Endothelial cell of umbilical vein (primary cell): ENCODE measurements around the gene CAV2. TPM values are rescaled to one million over a fixed set of nuclear protein-coding genes. Genes with fewer than 3 reads are reported as not detected.

ENCODE experiments used
- BruUV-seq: library from RNA; stranded (reverse); fragments of 400-500 nt; replicated peaks from 2 replicates; lab custom pipeline; 2021; lab: Mats Ljungman, UMichigan
- CTCF ChIA-PET: fragments of 300-600, 350-600 bp; sonication (Branson Sonifier 250); formaldehyde crosslinking; loops from one replicate; lab custom pipeline; 2021; ENCODE audit warnings: antibody characterized with exemption, inconsistent platforms; lab: Charles Lee
- POLR2A ChIA-PET: fragments of 300-600, 350-600 bp; sonication (Branson Sonifier 250); formaldehyde crosslinking; loops from one replicate; lab custom pipeline; 2021; ENCODE audit warnings: antibody characterized with exemption, inconsistent platforms; lab: Charles Lee
- DNase-seq: peaks from one replicate; pipeline ENCODE4 v3.0.0-alpha.2; 2011; ENCODE audit warnings: low read depth, low spot score
- FAIRE-seq: peaks from 2 replicates; lab custom pipeline; 2011; peaks lifted over from hg19 to GRCh38; lab: Jason Lieb, UNC
- H2AFZ ChIP-seq: 2 replicates; pipeline ENCODE4 v1.6.0; 2012; ENCODE audit warnings: low read depth, low read length, control low read depth, inconsistent platforms
- H3K27ac ChIP-seq: 2 replicates; pipeline ENCODE4 v1.5.1; 2011; ENCODE audit warnings: low read depth, mild to moderate bottlenecking, control low read depth, low read length, moderate library complexity; ENCODE audit not compliant: insufficient read depth
- H3K27me3 ChIP-seq, 2 experiments: 2 replicates each; pipeline versions ENCODE4 v1.6.0 to v1.6.1; 2011; ENCODE audit warnings: low read length in 2 of 2, mixed read lengths in 1 of 2; ENCODE audit not compliant: control insufficient read depth in 2 of 2, insufficient read depth in 2 of 2
- H3K36me3 ChIP-seq, 2 experiments: 2 replicates in 1 of 2; 3 replicates in 1 of 2; pipeline ENCODE4 v1.5.1; 2011; ENCODE audit warnings: low read length in 2 of 2, mild to moderate bottlenecking in 1 of 2, moderate library complexity in 1 of 2; ENCODE audit not compliant: control insufficient read depth in 2 of 2, insufficient read depth in 2 of 2; ENCODE audit errors: extremely low read depth in 1 of 2
- H3K4me1 ChIP-seq: 3 replicates; pipeline ENCODE4 v1.5.1; 2011; ENCODE audit warnings: mild to moderate bottlenecking, low read length; ENCODE audit not compliant: control insufficient read depth, insufficient read depth; ENCODE audit errors: extremely low read depth
- H3K4me2 ChIP-seq: 2 replicates; pipeline ENCODE4 v1.6.1; 2011; ENCODE audit warnings: low read length, control low read depth, mixed read lengths; ENCODE audit not compliant: insufficient read depth
- H3K4me3 ChIP-seq, 3 experiments: fragments of 200-600 bp in 1 of 3; sonication (generic), shearing (Covaris generic) in 1 of 3; replicated peaks in 1 of 3; 2 replicates each; pipeline ENCODE4 v1.5.1; 2011 to 2016; ENCODE audit warnings: control low read depth in 3 of 3, low read length in 3 of 3, mild to moderate bottlenecking in 2 of 3, inconsistent platforms in 1 of 3, low read depth in 1 of 3, moderate library complexity in 1 of 3; ENCODE audit not compliant: insufficient read depth in 1 of 3
- H3K79me2 ChIP-seq: 2 replicates; pipeline ENCODE4 v1.6.0; 2012; ENCODE audit warnings: low read length, inconsistent platforms; ENCODE audit not compliant: control insufficient read depth, insufficient read depth
- H3K9ac ChIP-seq: replicated peaks from 2 replicates; pipeline ENCODE3; 2011; ENCODE audit warnings: low read length, control low read depth; ENCODE audit not compliant: insufficient read depth; ENCODE audit errors: extremely low read depth
- H3K9me1 ChIP-seq: replicated peaks from 3 replicates; pipeline ENCODE4 v1.6.0; 2011; ENCODE audit warnings: mild to moderate bottlenecking, low read length; ENCODE audit not compliant: control insufficient read depth, insufficient read depth; ENCODE audit errors: extremely low read depth
- H3K9me3 ChIP-seq: replicated peaks from 2 replicates; pipeline ENCODE4 v1.5.1; 2012; ENCODE audit warnings: low read length, inconsistent platforms; ENCODE audit not compliant: control insufficient read depth, insufficient read depth
- H4K20me1 ChIP-seq: replicated peaks from 2 replicates; pipeline ENCODE3; 2011; ENCODE audit warnings: mild to moderate bottlenecking, low read length; ENCODE audit not compliant: control insufficient read depth, insufficient read depth; ENCODE audit errors: extremely low read depth
- EZH2 ChIP-seq: IDR thresholded peaks from 2 replicates; pipeline ENCODE4 v1.6.1; 2012; ENCODE audit warnings: borderline replicate concordance, low read depth, mild to moderate bottlenecking, moderate library complexity, low read length, inconsistent platforms; ENCODE audit not compliant: severe bottlenecking
- FOS ChIP-seq: IDR thresholded peaks from 2 replicates; pipeline ENCODE4 v1.6.1; 2011; ENCODE audit warnings: mild to moderate bottlenecking, low read length, moderate library complexity, borderline replicate concordance; ENCODE audit not compliant: insufficient read depth
- GATA2 ChIP-seq: IDR thresholded peaks from 2 replicates; pipeline ENCODE4 v1.7.0; 2011; ENCODE audit warnings: low read depth, mild to moderate bottlenecking, moderate library complexity, mixed read lengths, low read length; ENCODE audit not compliant: insufficient read length, insufficient read depth
- JUN ChIP-seq: IDR thresholded peaks from 2 replicates; pipeline ENCODE4 v1.6.1; 2011; ENCODE audit warnings: borderline replicate concordance, low read depth; ENCODE audit not compliant: insufficient read length, insufficient read depth
- MYC ChIP-seq: IDR thresholded peaks from one replicate; pipeline ENCODE4 v1.6.1; 2011; ENCODE audit warnings: mild to moderate bottlenecking, low read depth, low read length
- POLR2A ChIP-seq: IDR thresholded peaks from 2 replicates; pipeline ENCODE4 v1.6.1; 2012; ENCODE audit warnings: low read depth, mild to moderate bottlenecking, control low read depth, low read length
- POLR2AphosphoS5 ChIP-seq: IDR thresholded peaks from 2 replicates; pipeline ENCODE4 v1.6.1; 2012; ENCODE audit warnings: low read depth, mild to moderate bottlenecking, control low read depth, low read length, moderate library complexity; ENCODE audit not compliant: insufficient read depth
- dilution Hi-C: fragments of 300-500 bp; cut with MboI; formaldehyde crosslinking; loops from one replicate; pipeline ENCODE4 v1.15.0; 2019; ENCODE audit warnings: low sequenced_read_pairs; ENCODE audit not compliant: extremely low pct_ligation_motif_present
- intact Hi-C: fragments of 100-400 bp; cut with micrococcal nuclease; formaldehyde crosslinking; loops from one replicate; pipeline ENCODE4 v1.10.0; 2022
- polyA plus RNA-seq, 4 experiments: library from polyadenylated mRNA; depleted of rRNA in 3 of 4; stranded (reverse) in 3 of 4; unstranded in 1 of 4; fragments of >200 nt; gene quantifications; 2 replicates each; pipeline versions ENCODE4 v1.2.1 to v1.2.3, GENCODE V29; 2011 to 2012; ENCODE audit warnings: missing spikeins in 1 of 4
- total RNA-seq: library from RNA; stranded (reverse); gene quantifications from 2 replicates; pipeline ENCODE4 v1.2.3, GENCODE V29; 2021
- TF ChIP-seq, protein P1 (sequence below), 2 donors: IDR thresholded peaks; 1 replicate in 1 of 2; 2 replicates in 1 of 2; pipeline ENCODE4 v1.5.1; 2011; ENCODE audit warnings: low read length in 2 of 2, mild to moderate bottlenecking in 2 of 2, moderate library complexity in 2 of 2, control low read depth in 1 of 2, inconsistent platforms in 1 of 2, low read depth in 1 of 2; ENCODE audit not compliant: insufficient read depth in 1 of 2; ENCODE audit errors: extremely low read depth in 1 of 2
- TF ChIP-seq, protein P2 (sequence below): IDR thresholded peaks from 2 replicates; pipeline ENCODE4 v1.6.1; 2011; ENCODE audit not compliant: insufficient read depth, insufficient read length

CAV2 gene
- total and polyA plus RNA-seq, 2 donors (not counting 3 experiments of a cell fraction or from before 2014, with no cell fraction given), result 179 to 327 TPM

DNA sequence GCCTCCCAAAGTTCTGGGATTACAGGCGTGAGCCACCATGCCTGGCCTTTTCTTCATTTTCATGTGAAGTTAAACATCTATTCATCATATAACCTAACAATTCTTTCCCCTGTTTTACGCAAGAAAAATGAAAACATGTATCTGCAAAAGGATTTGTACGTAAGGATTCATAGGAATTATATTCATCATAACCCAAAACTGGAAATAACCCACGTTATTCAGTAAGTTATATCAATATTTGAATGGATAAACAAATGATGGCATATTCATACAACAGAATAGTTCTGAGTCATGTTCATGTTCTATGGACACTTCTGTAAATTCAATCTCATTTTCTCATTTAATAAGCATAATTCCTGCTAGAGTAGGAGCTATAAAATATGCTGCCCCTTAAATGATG, 35.2 kb upstream of the CAV2 start:
- no peak overlapping the region for H3K27ac ChIP-seq
- POLR2A ChIA-PET, result no interaction called here
- no TSS peak for BruUV-seq

More for the DNA sequence above, 35.2 kb upstream of the CAV2 start:
- DNase-seq, result no peak
- Histone ChIP-seq H3K9me3 (no peaks in the 10 kb centered on the region), H3K27me3 (no peaks in the 10 kb centered on the region), H3K4me1 (peaks cover 26% of the 10 kb centered on the region), H3K9ac (no peak overlapping the region), H4K20me1 (no peaks in the 10 kb centered on the region), H3K4me3 (no peak overlapping the region), H2AFZ (no peak overlapping the region), H3K36me3 (no peaks in the 10 kb centered on the region), H3K4me2 (no peak overlapping the region), H3K79me2 (no peaks in the 10 kb centered on the region), H3K9me1 (no peaks in the 10 kb centered on the region)
- CTCF ChIA-PET, result interaction anchor here (1.0 to 1.7 kb wide), 5 partner anchors 16 to 38 kb away, joined by 3 to 4 read pairs (median 3); no protein-coding TSS in a partner anchor
- dilution Hi-C loops (no loop called here), intact Hi-C loops (loop anchor here (5.0 kb wide), 1 partner anchor 33 kb away; the partner anchor contains the start of gene CAV2)
- no peak for TF ChIP-seq EZH2
- no peak for TF ChIP-seq POLR2A
- TF ChIP-seq POLR2AphosphoS5, result no peak
- TF ChIP-seq, protein P1, sequence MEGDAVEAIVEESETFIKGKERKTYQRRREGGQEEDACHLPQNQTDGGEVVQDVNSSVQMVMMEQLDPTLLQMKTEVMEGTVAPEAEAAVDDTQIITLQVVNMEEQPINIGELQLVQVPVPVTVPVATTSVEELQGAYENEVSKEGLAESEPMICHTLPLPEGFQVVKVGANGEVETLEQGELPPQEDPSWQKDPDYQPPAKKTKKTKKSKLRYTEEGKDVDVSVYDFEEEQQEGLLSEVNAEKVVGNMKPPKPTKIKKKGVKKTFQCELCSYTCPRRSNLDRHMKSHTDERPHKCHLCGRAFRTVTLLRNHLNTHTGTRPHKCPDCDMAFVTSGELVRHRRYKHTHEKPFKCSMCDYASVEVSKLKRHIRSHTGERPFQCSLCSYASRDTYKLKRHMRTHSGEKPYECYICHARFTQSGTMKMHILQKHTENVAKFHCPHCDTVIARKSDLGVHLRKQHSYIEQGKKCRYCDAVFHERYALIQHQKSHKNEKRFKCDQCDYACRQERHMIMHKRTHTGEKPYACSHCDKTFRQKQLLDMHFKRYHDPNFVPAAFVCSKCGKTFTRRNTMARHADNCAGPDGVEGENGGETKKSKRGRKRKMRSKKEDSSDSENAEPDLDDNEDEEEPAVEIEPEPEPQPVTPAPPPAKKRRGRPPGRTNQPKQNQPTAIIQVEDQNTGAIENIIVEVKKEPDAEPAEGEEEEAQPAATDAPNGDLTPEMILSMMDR (IDR thresholded peaks at IDR 0.05; ENCODE audit: extremely low read depth in 1 of 2, insufficient read depth in 1 of 2, low read depth in 1 of 2, low read length in 2 of 2), result no peak
- TF ChIP-seq FOS, result no peak
- no peak for TF ChIP-seq MYC
- TF ChIP-seq GATA2, result no peak
- TF ChIP-seq JUN, result no peak
- TF ChIP-seq, protein P2, sequence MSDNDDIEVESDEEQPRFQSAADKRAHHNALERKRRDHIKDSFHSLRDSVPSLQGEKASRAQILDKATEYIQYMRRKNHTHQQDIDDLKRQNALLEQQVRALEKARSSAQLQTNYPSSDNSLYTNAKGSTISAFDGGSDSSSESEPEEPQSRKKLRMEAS, result no peak
- FAIRE-seq, result no peak
